ENCODE data around the gene NDFIP2.
A peak's percentile ranks its signal among the peaks of the same experiment; 100 is the strongest.

The NDFIP2 gene

DNA sequence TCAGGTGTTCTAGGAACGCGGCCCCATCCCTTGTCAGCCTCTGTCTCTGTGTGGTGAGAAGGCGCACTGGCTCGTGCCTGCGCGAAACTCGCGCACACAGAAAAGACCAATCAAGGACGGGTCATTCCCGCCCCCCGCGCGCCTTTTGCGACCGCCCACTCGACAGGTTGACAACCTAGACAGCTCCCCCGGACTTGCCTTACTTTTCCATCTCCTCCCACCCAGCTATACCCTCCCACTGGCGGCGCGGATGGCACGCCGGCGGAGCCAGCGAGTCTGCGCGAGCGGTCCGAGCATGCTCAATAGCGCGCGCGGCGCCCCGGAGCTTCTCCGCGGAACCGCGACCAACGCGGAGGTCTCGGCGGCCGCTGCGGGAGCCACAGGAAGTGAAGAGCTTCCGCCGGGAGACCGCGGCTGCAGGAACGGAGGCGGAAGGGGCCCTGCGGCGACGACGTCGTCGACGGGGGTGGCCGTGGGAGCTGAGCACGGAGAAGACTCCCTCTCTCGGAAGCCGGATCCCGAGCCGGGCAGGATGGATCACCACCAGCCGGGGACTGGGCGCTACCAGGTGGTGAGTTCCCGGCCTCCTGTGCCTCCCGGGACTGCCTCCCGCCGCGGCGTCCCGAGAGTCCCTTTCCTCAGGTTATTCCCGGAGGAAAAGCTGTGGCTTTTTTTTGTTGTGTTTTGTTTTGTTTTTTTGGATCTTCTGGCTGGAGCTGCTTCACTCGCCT lies at the start of gene NDFIP2:
NDFIP2 (plus strand) TSS at position 202 of the 731 bp plus-strand sequence; CDS start at position 251, 49 bp downstream.
- Histone ChIP-seq H3K27me3 (ENCODE audit: control insufficient read depth in 1 of 2, insufficient read depth in 2 of 2, low read length in 2 of 2) (no peaks in the 10 kb centered on the region), H3K4me1 (ENCODE audit: insufficient read depth, low read length) (peaks cover 20% of the 10 kb centered on the region), H3K9me3 (ENCODE audit: low read length) (no peaks in the 10 kb centered on the region), H3K4me3 (ENCODE audit: low read depth in 1 of 2, low read length in 2 of 2) (peak within 1 kb of the TSS; percentile 93 to 96), H3K36me3 (ENCODE audit: insufficient read depth, low read length) (no peaks in the 10 kb centered on the region), H3K9ac (ENCODE audit: low read length) (peak within 1 kb of the TSS; percentile 46), H3K27ac (ENCODE audit: low read depth, low read length) (peak within 1 kb of the TSS; percentile 29)

- H3K27ac ChIP-seq (ENCODE audit: low read depth, low read length): no peak overlapping the region
- H3K4me3 ChIP-seq (ENCODE audit: low read depth in 1 of 2, low read length in 2 of 2): no peak overlapping the region
- no peaks in the 10 kb centered on the region for H3K4me1 ChIP-seq (ENCODE audit: insufficient read depth, low read length)
- H3K9me3 ChIP-seq (ENCODE audit: low read length): no peaks in the 10 kb centered on the region
- no peaks in the 10 kb centered on the region for H3K36me3 ChIP-seq (ENCODE audit: insufficient read depth, low read length)
- no peaks in the 10 kb centered on the region for H3K27me3 ChIP-seq (ENCODE audit: control insufficient read depth in 1 of 2, insufficient read depth in 2 of 2, low read length in 2 of 2)
- no peak overlapping the region for H3K9ac ChIP-seq (ENCODE audit: low read length)
Observed at GRCh38 chr13:79432086-79432485, 48.9 kb upstream of the NDFIP2 start.

- Histone ChIP-seq H3K4me1 (ENCODE audit: insufficient read depth, low read length) (no peaks in the 10 kb centered on the region), H3K4me3 (ENCODE audit: low read depth in 1 of 2, low read length in 2 of 2) (no peak overlapping the region), H3K27ac (ENCODE audit: low read depth, low read length) (no peak overlapping the region), H3K27me3 (ENCODE audit: control insufficient read depth in 1 of 2, insufficient read depth in 2 of 2, low read length in 2 of 2) (no peaks in the 10 kb centered on the region), H3K9me3 (ENCODE audit: low read length) (no peaks in the 10 kb centered on the region), H3K9ac (ENCODE audit: low read length) (no peak overlapping the region), H3K36me3 (ENCODE audit: insufficient read depth, low read length) (no peaks in the 10 kb centered on the region)
Observed at GRCh38 chr13:79432992-79433391, 48.0 kb upstream of the NDFIP2 start.

GRCh38 chr13:79434556-79434955 lies 46.4 kb upstream of the NDFIP2 start:
- Histone ChIP-seq H3K9ac (ENCODE audit: low read length) (no peak overlapping the region), H3K9me3 (ENCODE audit: low read length) (no peaks in the 10 kb centered on the region), H3K4me3 (ENCODE audit: low read depth in 1 of 2, low read length in 2 of 2) (no peak overlapping the region), H3K36me3 (ENCODE audit: insufficient read depth, low read length) (no peaks in the 10 kb centered on the region), H3K27ac (ENCODE audit: low read depth, low read length) (no peak overlapping the region), H3K4me1 (ENCODE audit: insufficient read depth, low read length) (no peaks in the 10 kb centered on the region), H3K27me3 (ENCODE audit: control insufficient read depth in 1 of 2, insufficient read depth in 2 of 2, low read length in 2 of 2) (no peaks in the 10 kb centered on the region)

DNA sequence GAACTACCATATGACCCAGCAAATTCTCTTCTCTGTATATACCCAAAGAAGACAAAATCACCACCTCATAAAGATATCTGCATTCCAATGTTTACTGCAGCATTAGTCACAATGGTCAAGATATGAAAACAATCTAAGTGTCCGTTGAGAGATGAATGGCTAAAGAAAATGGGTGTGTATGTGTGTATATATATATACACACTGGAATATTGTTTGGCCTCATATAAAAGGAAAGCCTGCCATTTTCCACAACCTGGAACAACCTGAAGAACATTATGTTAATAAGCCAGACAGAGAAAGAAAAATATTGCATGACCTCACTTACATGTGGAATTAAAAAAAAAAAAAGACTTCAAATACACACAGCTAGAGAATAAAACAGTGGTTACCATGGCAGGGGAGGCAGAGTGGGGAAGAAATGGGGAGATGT lies 45.4 kb upstream of the NDFIP2 start:
- no peak overlapping the region for H3K27ac ChIP-seq (ENCODE audit: low read depth, low read length)
- H3K36me3 ChIP-seq (ENCODE audit: insufficient read depth, low read length): no peaks in the 10 kb centered on the region
- H3K27me3 ChIP-seq (ENCODE audit: control insufficient read depth in 1 of 2, insufficient read depth in 2 of 2, low read length in 2 of 2): no peaks in the 10 kb centered on the region

DNA sequence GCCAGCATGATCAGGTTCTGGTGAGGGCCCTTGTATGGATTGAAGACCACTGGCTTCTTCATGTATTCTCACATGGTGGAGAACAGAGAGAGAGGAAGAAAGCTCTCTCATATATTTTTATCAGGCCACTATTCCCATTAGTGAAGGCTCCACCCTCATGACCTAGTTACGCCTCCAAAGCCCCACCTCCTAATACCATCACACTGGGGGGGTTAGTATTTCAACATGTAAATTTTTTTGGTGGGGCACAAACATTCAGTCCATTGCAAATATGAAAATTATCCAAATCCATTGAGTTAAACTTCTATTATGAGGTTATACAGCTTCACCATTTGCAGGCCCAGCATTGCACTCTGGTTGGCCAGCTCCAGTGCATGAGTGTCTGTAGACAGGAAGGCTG lies 41.7 kb upstream of the NDFIP2 start:
- Histone ChIP-seq H3K9ac (ENCODE audit: low read length) (no peak overlapping the region), H3K4me3 (ENCODE audit: low read depth in 1 of 2, low read length in 2 of 2) (no peak overlapping the region), H3K9me3 (ENCODE audit: low read length) (no peaks in the 10 kb centered on the region), H3K27ac (ENCODE audit: low read depth, low read length) (no peak overlapping the region), H3K36me3 (ENCODE audit: insufficient read depth, low read length) (no peaks in the 10 kb centered on the region), H3K27me3 (ENCODE audit: control insufficient read depth in 1 of 2, insufficient read depth in 2 of 2, low read length in 2 of 2) (no peaks in the 10 kb centered on the region), H3K4me1 (ENCODE audit: insufficient read depth, low read length) (no peaks in the 10 kb centered on the region)

More for the DNA sequence above, 45.4 kb upstream of the NDFIP2 start:
- H3K4me1 ChIP-seq (ENCODE audit: insufficient read depth, low read length): no peaks in the 10 kb centered on the region
- no peaks in the 10 kb centered on the region for H3K9me3 ChIP-seq (ENCODE audit: low read length)
- no peak overlapping the region for H3K4me3 ChIP-seq (ENCODE audit: low read depth in 1 of 2, low read length in 2 of 2)
- H3K9ac ChIP-seq (ENCODE audit: low read length): no peak overlapping the region

- Histone ChIP-seq H3K4me1 (ENCODE audit: insufficient read depth, low read length) (no peaks in the 10 kb centered on the region), H3K9ac (ENCODE audit: low read length) (no peak overlapping the region), H3K9me3 (ENCODE audit: low read length) (no peaks in the 10 kb centered on the region), H3K27ac (ENCODE audit: low read depth, low read length) (no peak overlapping the region), H3K27me3 (ENCODE audit: control insufficient read depth in 1 of 2, insufficient read depth in 2 of 2, low read length in 2 of 2) (no peaks in the 10 kb centered on the region), H3K4me3 (ENCODE audit: low read depth in 1 of 2, low read length in 2 of 2) (no peak overlapping the region), H3K36me3 (ENCODE audit: insufficient read depth, low read length) (no peaks in the 10 kb centered on the region)
Observed at GRCh38 chr13:79440958-79441528, 39.9 kb upstream of the NDFIP2 start.

DNA sequence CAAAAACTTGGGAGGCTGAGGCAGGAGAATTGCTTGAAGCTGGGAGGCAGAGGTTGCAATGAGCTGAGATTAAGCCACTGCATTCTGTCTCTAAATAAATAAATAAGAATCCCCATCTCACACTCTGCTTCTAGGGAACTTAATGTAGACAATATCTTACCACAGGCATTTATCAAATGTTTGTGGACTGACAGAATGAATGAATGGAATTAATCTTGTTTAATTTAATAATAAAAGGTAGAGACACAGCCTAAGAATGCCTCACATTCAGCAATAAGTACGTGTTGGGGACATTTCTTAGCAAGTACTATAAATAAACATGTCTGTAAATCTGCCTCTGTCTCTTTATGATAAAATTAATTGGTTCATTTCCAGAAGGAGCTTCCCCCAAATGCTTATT lies 38.7 kb upstream of the NDFIP2 start:
- H3K4me1 ChIP-seq (ENCODE audit: insufficient read depth, low read length): no peaks in the 10 kb centered on the region
- H3K4me3 ChIP-seq (ENCODE audit: low read depth in 1 of 2, low read length in 2 of 2): no peak overlapping the region
- no peaks in the 10 kb centered on the region for H3K36me3 ChIP-seq (ENCODE audit: insufficient read depth, low read length)
- no peaks in the 10 kb centered on the region for H3K27me3 ChIP-seq (ENCODE audit: control insufficient read depth in 1 of 2, insufficient read depth in 2 of 2, low read length in 2 of 2)
- H3K9me3 ChIP-seq (ENCODE audit: low read length): no peaks in the 10 kb centered on the region
- no peak overlapping the region for H3K27ac ChIP-seq (ENCODE audit: low read depth, low read length)
- H3K9ac ChIP-seq (ENCODE audit: low read length): no peak overlapping the region

- Histone ChIP-seq H3K36me3 (ENCODE audit: insufficient read depth, low read length) (no peaks in the 10 kb centered on the region), H3K27me3 (ENCODE audit: control insufficient read depth in 1 of 2, insufficient read depth in 2 of 2, low read length in 2 of 2) (no peaks in the 10 kb centered on the region), H3K4me3 (ENCODE audit: low read depth in 1 of 2, low read length in 2 of 2) (no peak overlapping the region), H3K9ac (ENCODE audit: low read length) (no peak overlapping the region), H3K27ac (ENCODE audit: low read depth, low read length) (no peak overlapping the region), H3K4me1 (ENCODE audit: insufficient read depth, low read length) (no peaks in the 10 kb centered on the region), H3K9me3 (ENCODE audit: low read length) (no peaks in the 10 kb centered on the region)
Observed at GRCh38 chr13:79442706-79443105, 38.2 kb upstream of the NDFIP2 start.

GRCh38 chr13:79445968-79446645 lies 34.8 kb upstream of the NDFIP2 start:
- H3K36me3 ChIP-seq (ENCODE audit: insufficient read depth, low read length): no peaks in the 10 kb centered on the region
- H3K27ac ChIP-seq (ENCODE audit: low read depth, low read length): no peak overlapping the region
- H3K4me1 ChIP-seq (ENCODE audit: insufficient read depth, low read length): no peaks in the 10 kb centered on the region
- H3K27me3 ChIP-seq (ENCODE audit: control insufficient read depth in 1 of 2, insufficient read depth in 2 of 2, low read length in 2 of 2): no peaks in the 10 kb centered on the region
- no peak overlapping the region for H3K9ac ChIP-seq (ENCODE audit: low read length)
- no peak overlapping the region for H3K4me3 ChIP-seq (ENCODE audit: low read depth in 1 of 2, low read length in 2 of 2)
- H3K9me3 ChIP-seq (ENCODE audit: low read length): no peaks in the 10 kb centered on the region

DNA sequence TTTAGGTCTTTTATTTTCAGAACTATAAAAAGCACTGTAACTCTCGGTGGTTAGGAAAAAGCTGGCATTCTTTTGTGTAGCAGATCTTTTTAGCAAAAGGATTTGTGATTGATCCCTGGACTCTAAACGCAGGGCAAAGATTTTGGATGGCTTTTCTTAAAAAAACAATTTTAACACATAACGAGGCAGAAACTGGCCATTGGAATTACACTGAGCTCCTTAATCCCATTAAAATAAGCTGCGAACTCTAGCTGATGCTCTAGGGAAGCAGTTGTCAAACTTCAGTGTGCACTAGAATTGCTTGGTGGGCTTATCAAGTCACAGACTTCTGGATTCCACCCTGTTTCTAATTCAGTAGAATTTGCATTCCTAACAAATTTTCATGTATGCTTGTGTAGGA lies 33.8 kb upstream of the NDFIP2 start:
- Histone ChIP-seq H3K36me3 (ENCODE audit: insufficient read depth, low read length) (no peaks in the 10 kb centered on the region), H3K9ac (ENCODE audit: low read length) (no peak overlapping the region), H3K27ac (ENCODE audit: low read depth, low read length) (no peak overlapping the region), H3K4me1 (ENCODE audit: insufficient read depth, low read length) (no peaks in the 10 kb centered on the region), H3K9me3 (ENCODE audit: low read length) (no peaks in the 10 kb centered on the region), H3K27me3 (ENCODE audit: control insufficient read depth in 1 of 2, insufficient read depth in 2 of 2, low read length in 2 of 2) (no peaks in the 10 kb centered on the region), H3K4me3 (ENCODE audit: low read depth in 1 of 2, low read length in 2 of 2) (no peak overlapping the region)
